ENCODE data around the gene PAH. TPM values are rescaled to one million over a fixed set of nuclear protein-coding genes. Genes with fewer than 3 reads are reported as not detected.

PAH gene
- total RNA-seq: 1,000 to 10,000 TPM in 3 of 6 experiments, 100 to 1,000 TPM in 3; 873 to 2,034 (median 1,035) TPM
- long read RNA-seq, full-length matches to known transcripts: 124 of 184 reads
- long read RNA-seq, partial matches to known transcripts: 42 of 184 reads
- long read RNA-seq, other reads (novel, unspliced or antisense): 18 of 184 reads

GRCh38 chr12:102917026-102917787, at the start of gene PAH:
Gene PAH, minus strand, starts transcription at chr12:102917244. Its CDS starts 114 bp downstream, at chr12:102917130.
- peak; percentile 91 for TF ChIP-seq POLR2A (IDR thresholded peaks at IDR 0.05)
- TF ChIP-seq CTCF (IDR thresholded peaks at IDR 0.05): peak in 2 of 4 donors; percentile 10 to 30
- 4% methylated on average over 26 of the region's 30 CpGs for WGBS (ENCODE audit: insufficient coverage, low coverage, low lambda C conversion rate, missing lambda C conversion rate)
- peaks cover 0 to 18% (median 1%) of the 10 kb centered on the region in 4 donors for H3K36me3 ChIP-seq
- intact Hi-C loops (cut with DNase I): no loop called here
- H3K4me3 ChIP-seq: peak within 1 kb of the TSS; percentile 38 to 81 (median 81)
- ATAC-seq: peak; percentile 76 to 95 (median 85)
- H3K27me3 ChIP-seq: no peaks in the 10 kb centered on the region
- DNase-seq: peak; percentile 92 to 98 (median 98)
- no peaks in the 10 kb centered on the region for H3K9me3 ChIP-seq
- H3K27ac ChIP-seq: peak within 1 kb of the TSS; percentile 88 to 99 (median 95)
- peaks cover 0 to 42% (median 20%) of the 10 kb centered on the region in 4 donors for H3K4me1 ChIP-seq

- Histone ChIP-seq H3K36me3 (no peaks in the 10 kb centered on the region), H3K27me3 (peaks cover 0 to 5% of the 10 kb centered on the region in 2 donors), H3K9me3 (no peaks in the 10 kb centered on the region), H3K27ac (no peak overlapping the region), H3K4me1 (peaks cover 0 to 9% (median 0%) of the 10 kb centered on the region in 4 donors), H3K4me3 (no peak overlapping the region)
- no peak for ATAC-seq
- WGBS (ENCODE audit: insufficient coverage, low coverage, low lambda C conversion rate, missing lambda C conversion rate): 47% methylated on average over 11 of the region's 12 CpGs
- intact Hi-C loops (cut with DNase I): no loop called here
- TF ChIP-seq CTCF (IDR thresholded peaks at IDR 0.05) (no peak), POLR2A (IDR thresholded peaks at IDR 0.05) (no peak)
- no peak for DNase-seq
Observed at GRCh38 chr12:102966200-102966863, 49.3 kb upstream of the PAH start.

GRCh38 chr12:102965281-102966155, 48.5 kb upstream of the PAH start:
- intact Hi-C loops (cut with DNase I): no loop called here
- H3K4me1 ChIP-seq: peaks cover 0 to 6% (median 0%) of the 10 kb centered on the region in 4 donors
- ATAC-seq (peak in 3 of 4 donors; percentile 43 to 51 (median 47)), DNase-seq (no peak)
- H3K27ac ChIP-seq: no peak overlapping the region
- no peaks in the 10 kb centered on the region for H3K9me3 ChIP-seq
- WGBS (ENCODE audit: insufficient coverage, low coverage, low lambda C conversion rate, missing lambda C conversion rate): 3% methylated on average over 26 of the region's 38 CpGs
- H3K4me3 ChIP-seq: peak overlapping the region in 2 of 3 donors; percentile 14 to 40
- peaks cover 0 to 5% of the 10 kb centered on the region in 2 donors for H3K27me3 ChIP-seq
- TF ChIP-seq CTCF (IDR thresholded peaks at IDR 0.05) (no peak), POLR2A (IDR thresholded peaks at IDR 0.05) (no peak)
- H3K36me3 ChIP-seq: no peaks in the 10 kb centered on the region

- Histone ChIP-seq H3K9me3 (no peaks in the 10 kb centered on the region), H3K27ac (no peak overlapping the region), H3K4me1 (peaks cover 0 to 6% (median 0%) of the 10 kb centered on the region in 4 donors), H3K27me3 (peaks cover 0 to 5% of the 10 kb centered on the region in 2 donors), H3K36me3 (no peaks in the 10 kb centered on the region), H3K4me3 (peak overlapping the region in 2 of 3 donors; percentile 14 to 40)
- DNase-seq (peak in 1 of 3 donors; percentile 73), ATAC-seq (peak; percentile 58 to 93 (median 87))
- WGBS (ENCODE audit: insufficient coverage, low coverage, low lambda C conversion rate, missing lambda C conversion rate): 7% methylated on average over 21 of the region's 21 CpGs
- intact Hi-C loops (cut with DNase I): no loop called here
- TF ChIP-seq POLR2A (IDR thresholded peaks at IDR 0.05) (no peak), CTCF (IDR thresholded peaks at IDR 0.05) (no peak)
Observed at GRCh38 chr12:102964872-102965271, 47.8 kb upstream of the PAH start.

Data from right lobe of liver (tissue), 6 donors.